IMR-90 (cell line): ENCODE measurements around the gene NEO1.

Source experiments
- CEBPB ChIP-seq: IDR thresholded peaks from 2 replicates; pipeline ENCODE4 v1.6.1; 2012; ENCODE audit warnings: low read depth, low read length, improper control_type of control experiment
- MXI1 ChIP-seq: IDR thresholded peaks from 2 replicates; pipeline ENCODE4 v1.6.1; 2012; ENCODE audit warnings: low read depth, mild to moderate bottlenecking, low read length, moderate library complexity, borderline replicate concordance
- POLR2A ChIP-seq: IDR thresholded peaks from 2 replicates; pipeline ENCODE4 v1.6.1; 2012; ENCODE audit warnings: mild to moderate bottlenecking, low read depth, low read length
- RAD21 ChIP-seq: IDR thresholded peaks from 2 replicates; pipeline ENCODE4 v1.6.1; 2012; ENCODE audit warnings: low read length, improper control_type of control experiment
- RCOR1 ChIP-seq: IDR thresholded peaks from 2 replicates; pipeline ENCODE4 v1.6.1; 2012; ENCODE audit warnings: mild to moderate bottlenecking, low read length, improper control_type of control experiment; ENCODE audit not compliant: insufficient replicate concordance
- RFX5 ChIP-seq: IDR thresholded peaks from 2 replicates; pipeline ENCODE4 v1.8.0; 2012; ENCODE audit warnings: low read depth, mild to moderate bottlenecking, low read length, moderate library complexity
- SMC3 ChIP-seq: fragments of 150-350 bp; IDR thresholded peaks from 2 replicates; pipeline ENCODE4 v1.6.1; 2016; ENCODE audit warnings: low read depth, mild to moderate bottlenecking, antibody characterized with exemption, low read length, moderate library complexity
- TF ChIP-seq, protein P1 (sequence below): conservative IDR thresholded peaks from 2 replicates; pipeline ENCODE4 v1.5.1; 2012; ENCODE audit warnings: mild to moderate bottlenecking, low read depth, low read length, improper control_type of control experiment

- TF ChIP-seq, protein P1, sequence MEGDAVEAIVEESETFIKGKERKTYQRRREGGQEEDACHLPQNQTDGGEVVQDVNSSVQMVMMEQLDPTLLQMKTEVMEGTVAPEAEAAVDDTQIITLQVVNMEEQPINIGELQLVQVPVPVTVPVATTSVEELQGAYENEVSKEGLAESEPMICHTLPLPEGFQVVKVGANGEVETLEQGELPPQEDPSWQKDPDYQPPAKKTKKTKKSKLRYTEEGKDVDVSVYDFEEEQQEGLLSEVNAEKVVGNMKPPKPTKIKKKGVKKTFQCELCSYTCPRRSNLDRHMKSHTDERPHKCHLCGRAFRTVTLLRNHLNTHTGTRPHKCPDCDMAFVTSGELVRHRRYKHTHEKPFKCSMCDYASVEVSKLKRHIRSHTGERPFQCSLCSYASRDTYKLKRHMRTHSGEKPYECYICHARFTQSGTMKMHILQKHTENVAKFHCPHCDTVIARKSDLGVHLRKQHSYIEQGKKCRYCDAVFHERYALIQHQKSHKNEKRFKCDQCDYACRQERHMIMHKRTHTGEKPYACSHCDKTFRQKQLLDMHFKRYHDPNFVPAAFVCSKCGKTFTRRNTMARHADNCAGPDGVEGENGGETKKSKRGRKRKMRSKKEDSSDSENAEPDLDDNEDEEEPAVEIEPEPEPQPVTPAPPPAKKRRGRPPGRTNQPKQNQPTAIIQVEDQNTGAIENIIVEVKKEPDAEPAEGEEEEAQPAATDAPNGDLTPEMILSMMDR: no peak
- TF ChIP-seq RCOR1 (no peak), RFX5 (no peak), SMC3 (no peak), POLR2A (no peak), RAD21 (no peak), MXI1 (no peak), CEBPB (no peak)
These were observed 81.9 kb downstream of the NEO1 start for GRCh38 chr15:73134196-73134595.
